DOHH2 (cell line): ENCODE results near the gene RPS27L.

ENCODE experiments used
- CTCF ChIP-seq: fragments of 200-600 bp; sonication (generic); IDR thresholded peaks from one replicate; pipeline ENCODE4 v1.5.1; 2014; ENCODE audit warnings: antibody characterized with exemption, mild to moderate bottlenecking, low read depth, low read length; ENCODE audit not compliant: poor library complexity, severe bottlenecking
- EZH2phosphoT487 ChIP-seq: fragments of 200-600 bp; sonication (generic); IDR thresholded peaks from 2 replicates; pipeline ENCODE4 v1.6.1; 2017; ENCODE audit warnings: borderline replicate concordance, mild to moderate bottlenecking, antibody characterized with exemption, low read length, moderate library complexity, mixed read lengths

DNA sequence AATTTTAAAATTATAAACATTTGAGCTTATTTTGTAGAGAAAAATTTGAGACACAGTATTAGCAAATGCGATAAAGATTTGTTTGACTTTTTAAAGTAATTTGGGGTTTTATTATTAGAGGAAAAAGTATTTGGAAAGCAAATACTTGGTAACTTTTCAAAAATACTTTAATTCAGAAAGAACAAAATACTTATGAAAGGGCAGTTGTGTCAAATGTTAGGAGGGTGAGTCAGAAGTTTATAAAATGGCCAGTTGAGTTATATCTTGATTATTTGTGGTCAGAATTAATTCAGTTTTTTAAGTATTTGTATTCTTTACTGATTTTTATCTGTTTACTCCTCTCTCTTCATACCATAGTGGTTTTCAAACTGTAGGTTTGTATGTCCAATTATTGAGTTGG lies 23.5 kb downstream of the RPS27L start:
- no peak for TF ChIP-seq EZH2phosphoT487
- TF ChIP-seq CTCF, result no peak
